ENCODE results near the gene STK10. TPM values are rescaled to one million over a fixed set of nuclear protein-coding genes. Genes with fewer than 3 reads are reported as not detected.

Gene STK10
- total RNA-seq (100 to 1,000 TPM; 403 to 408 TPM), total RNA-seq (515 to 591 reads per million in 2 donors)

DNA sequence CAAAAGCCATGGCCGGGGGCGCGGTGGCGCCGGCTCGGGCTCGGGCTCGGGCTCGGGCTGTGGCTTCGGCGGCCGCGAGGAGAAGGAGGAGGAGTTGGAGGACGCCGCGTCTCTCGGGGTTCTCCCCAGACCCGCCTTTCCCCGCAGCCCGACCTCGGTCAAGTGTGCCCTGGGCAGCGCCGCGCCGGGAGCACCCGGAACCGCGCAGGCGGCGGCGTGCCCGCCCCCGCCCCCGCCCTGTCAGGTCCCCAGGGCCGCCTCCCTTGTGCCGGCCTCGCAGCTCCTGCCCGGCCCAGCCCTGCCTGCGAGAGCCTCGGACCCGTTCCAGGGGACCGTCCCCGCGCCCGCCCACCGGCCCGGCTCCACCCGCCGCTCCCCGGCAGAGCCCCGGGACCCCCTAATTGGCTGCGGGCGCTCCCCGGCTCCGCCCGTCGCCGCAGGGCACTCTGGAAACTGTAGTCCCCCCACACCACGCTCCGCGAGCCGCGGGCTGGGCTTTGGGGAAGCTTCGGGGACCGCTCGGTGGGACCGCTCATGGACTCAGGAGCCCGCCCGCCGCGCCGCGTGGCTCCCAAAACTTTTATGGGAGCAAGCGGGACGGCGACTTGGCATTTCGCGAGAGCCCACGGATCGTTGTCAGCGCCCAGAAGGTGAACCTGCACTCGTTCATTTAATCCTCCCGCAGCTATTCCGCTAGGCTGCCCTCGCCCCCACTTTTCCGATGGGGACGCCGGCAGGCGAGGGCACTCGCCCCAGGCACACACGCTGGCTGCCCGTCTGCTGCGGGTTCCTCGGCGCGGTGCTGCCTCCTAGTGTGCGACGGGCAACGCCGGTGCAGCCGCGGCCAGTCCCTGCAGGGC is at the start of gene STK10:
STK10 (minus strand) TSS at position 192 of the 860 bp plus-strand sequence; CDS start at position 10, 182 bp downstream.
- no peaks in the 10 kb centered on the region for H3K27me3 Mint-ChIP-seq
- peaks cover 9% of the 10 kb centered on the region for H3K36me3 Mint-ChIP-seq (ENCODE audit: low read depth)
- peaks cover 28% of the 10 kb centered on the region for H3K4me1 Mint-ChIP-seq
- H3K27ac Mint-ChIP-seq = peak within 1 kb of the TSS; percentile 96
- peak; percentile 81 for ATAC-seq
- no peaks in the 10 kb centered on the region for H3K9me3 ChIP-seq (ENCODE audit: control insufficient read depth, low read length, poor library complexity, severe bottlenecking)
- peak; percentile 83 to 86 (median 84) for DNase-seq
- H3K4me3 Mint-ChIP-seq = peak within 1 kb of the TSS; percentile 99

- no peak for DNase-seq
- H3K27ac Mint-ChIP-seq = peak overlapping the region; percentile 77
- H3K4me1 Mint-ChIP-seq = peaks cover 38% of the 10 kb centered on the region
- no peaks in the 10 kb centered on the region for H3K9me3 ChIP-seq (ENCODE audit: control insufficient read depth, low read length, poor library complexity, severe bottlenecking)
- peaks cover 2% of the 10 kb centered on the region for H3K36me3 Mint-ChIP-seq (ENCODE audit: low read depth)
- no peak for ATAC-seq
- H3K27me3 Mint-ChIP-seq = no peaks in the 10 kb centered on the region
- no peak overlapping the region for H3K4me3 Mint-ChIP-seq
These were observed 48.1 kb upstream of the STK10 start for GRCh38 chr5:172235827-172236736.

- Mint-ChIP-seq H3K36me3 (ENCODE audit: low read depth) (peaks cover 2% of the 10 kb centered on the region), H3K27ac (peak overlapping the region; percentile 77), H3K4me1 (peaks cover 38% of the 10 kb centered on the region), H3K4me3 (no peak overlapping the region), H3K27me3 (no peaks in the 10 kb centered on the region)
- DNase-seq (no peak), ATAC-seq (no peak)
- no peaks in the 10 kb centered on the region for H3K9me3 ChIP-seq (ENCODE audit: control insufficient read depth, low read length, poor library complexity, severe bottlenecking)
These were observed 47.2 kb upstream of the STK10 start for GRCh38 chr5:172235132-172235780.

GRCh38 chr5:172234031-172234430 is 46.0 kb upstream of the STK10 start:
- peaks cover 2% of the 10 kb centered on the region for H3K36me3 Mint-ChIP-seq (ENCODE audit: low read depth)
- no peaks in the 10 kb centered on the region for H3K9me3 ChIP-seq (ENCODE audit: control insufficient read depth, low read length, poor library complexity, severe bottlenecking)
- no peaks in the 10 kb centered on the region for H3K27me3 Mint-ChIP-seq
- peaks cover 33% of the 10 kb centered on the region for H3K4me1 Mint-ChIP-seq
- no peak overlapping the region for H3K27ac Mint-ChIP-seq
- DNase-seq (no peak), ATAC-seq (no peak)
- no peak overlapping the region for H3K4me3 Mint-ChIP-seq

DNA sequence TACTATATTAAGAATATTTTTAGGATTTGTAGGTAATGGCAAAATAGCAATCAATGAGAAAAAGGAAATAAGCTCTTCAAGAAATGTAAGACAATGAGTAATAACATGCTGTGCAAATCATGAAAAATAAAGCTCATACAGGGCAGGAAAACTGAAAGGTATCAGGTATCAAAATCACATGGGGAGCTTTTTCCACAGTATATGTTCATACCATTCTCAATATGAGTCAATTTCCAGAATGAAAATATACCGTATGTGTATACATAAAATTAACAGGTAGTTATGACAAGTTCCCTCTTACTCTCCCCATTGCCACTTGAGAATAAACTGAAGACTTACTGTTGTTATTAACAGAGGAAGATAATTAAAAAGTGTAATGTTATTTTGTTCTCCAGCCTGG is 41.9 kb upstream of the STK10 start:
- DNase-seq (no peak), ATAC-seq (no peak)
- no peak overlapping the region for H3K4me3 Mint-ChIP-seq
- H3K27ac Mint-ChIP-seq = no peak overlapping the region
- H3K27me3 Mint-ChIP-seq = no peaks in the 10 kb centered on the region
- peaks cover 2% of the 10 kb centered on the region for H3K36me3 Mint-ChIP-seq (ENCODE audit: low read depth)
- H3K9me3 ChIP-seq (ENCODE audit: control insufficient read depth, low read length, poor library complexity, severe bottlenecking) = no peaks in the 10 kb centered on the region
- peaks cover 4% of the 10 kb centered on the region for H3K4me1 Mint-ChIP-seq

- ATAC-seq = no peak
These were observed 37.0 kb upstream of the STK10 start for GRCh38 chr5:172224996-172225395.

GRCh38 chr5:172223901-172224873 is 36.2 kb upstream of the STK10 start:
- peak overlapping the region; percentile 17 for H3K27ac Mint-ChIP-seq
- peaks cover 6% of the 10 kb centered on the region for H3K36me3 Mint-ChIP-seq (ENCODE audit: low read depth)
- no peaks in the 10 kb centered on the region for H3K27me3 Mint-ChIP-seq
- DNase-seq (no peak), ATAC-seq (peak; percentile 28)
- H3K4me1 Mint-ChIP-seq = peaks cover 10% of the 10 kb centered on the region
- H3K9me3 ChIP-seq (ENCODE audit: control insufficient read depth, low read length, poor library complexity, severe bottlenecking) = no peaks in the 10 kb centered on the region
- H3K4me3 Mint-ChIP-seq = peak overlapping the region; percentile 3

More at GRCh38 chr5:172224996-172225395, 37.0 kb upstream of the STK10 start:
- Mint-ChIP-seq H3K36me3 (ENCODE audit: low read depth) (peaks cover 2% of the 10 kb centered on the region), H3K27ac (peak overlapping the region; percentile 21), H3K4me1 (peaks cover 10% of the 10 kb centered on the region), H3K4me3 (no peak overlapping the region), H3K27me3 (no peaks in the 10 kb centered on the region)
- DNase-seq = no peak
- H3K9me3 ChIP-seq (ENCODE audit: control insufficient read depth, low read length, poor library complexity, severe bottlenecking) = no peaks in the 10 kb centered on the region

DNA sequence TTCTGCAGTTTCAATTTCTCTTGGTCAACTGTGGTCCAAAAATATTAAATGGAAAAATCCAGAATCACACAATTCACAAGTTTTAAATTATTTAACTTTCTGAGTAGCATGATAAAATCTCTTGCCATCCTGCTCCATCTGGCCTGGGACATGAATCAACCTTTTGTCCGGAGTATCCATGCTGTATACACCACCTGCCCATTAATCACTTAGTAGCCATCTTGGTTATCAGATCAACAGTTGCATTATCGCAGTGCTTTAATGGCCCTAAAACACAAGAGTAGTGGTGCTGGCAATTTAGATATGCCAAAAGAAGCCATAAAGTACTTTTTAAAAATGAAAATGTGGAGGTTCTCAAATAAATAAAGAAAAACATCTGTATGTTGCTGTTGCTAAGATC is 31.3 kb upstream of the STK10 start:
- H3K27ac Mint-ChIP-seq = no peak overlapping the region
- no peaks in the 10 kb centered on the region for H3K9me3 ChIP-seq (ENCODE audit: control insufficient read depth, low read length, poor library complexity, severe bottlenecking)
- DNase-seq (no peak), ATAC-seq (no peak)
- peaks cover 13% of the 10 kb centered on the region for H3K36me3 Mint-ChIP-seq (ENCODE audit: low read depth)
- H3K4me1 Mint-ChIP-seq = peaks cover 9% of the 10 kb centered on the region
- H3K4me3 Mint-ChIP-seq = no peak overlapping the region
- H3K27me3 Mint-ChIP-seq = no peaks in the 10 kb centered on the region

GRCh38 chr5:172216345-172216744 is 28.3 kb upstream of the STK10 start:
- Mint-ChIP-seq H3K27ac (no peak overlapping the region), H3K27me3 (no peaks in the 10 kb centered on the region), H3K36me3 (ENCODE audit: low read depth) (peaks cover 11% of the 10 kb centered on the region), H3K4me3 (no peak overlapping the region), H3K4me1 (peaks cover 5% of the 10 kb centered on the region)
- DNase-seq = no peak
- no peaks in the 10 kb centered on the region for H3K9me3 ChIP-seq (ENCODE audit: control insufficient read depth, low read length, poor library complexity, severe bottlenecking)
- no peak for ATAC-seq

DNA sequence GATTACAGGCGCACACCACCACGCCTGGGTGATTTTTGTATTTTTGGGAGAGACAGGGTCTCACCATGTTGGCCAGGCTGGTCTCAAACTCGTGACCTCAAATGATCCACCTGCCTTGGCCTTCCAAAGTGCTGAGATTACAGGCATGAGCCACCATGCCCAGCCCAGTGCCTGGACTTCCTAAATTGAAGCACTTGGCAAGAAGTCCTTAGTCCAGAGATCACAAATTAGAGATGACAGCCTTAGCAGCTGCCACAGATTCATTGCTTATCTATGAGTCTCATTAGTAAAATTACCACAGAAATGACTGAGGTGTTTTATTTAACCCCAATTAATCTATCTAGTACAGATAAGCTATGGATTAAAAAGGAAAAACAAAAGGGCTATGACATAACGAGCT is 25.1 kb upstream of the STK10 start:
- Mint-ChIP-seq H3K36me3 (ENCODE audit: low read depth) (peaks cover 7% of the 10 kb centered on the region), H3K4me1 (peaks cover 5% of the 10 kb centered on the region)

DNA sequence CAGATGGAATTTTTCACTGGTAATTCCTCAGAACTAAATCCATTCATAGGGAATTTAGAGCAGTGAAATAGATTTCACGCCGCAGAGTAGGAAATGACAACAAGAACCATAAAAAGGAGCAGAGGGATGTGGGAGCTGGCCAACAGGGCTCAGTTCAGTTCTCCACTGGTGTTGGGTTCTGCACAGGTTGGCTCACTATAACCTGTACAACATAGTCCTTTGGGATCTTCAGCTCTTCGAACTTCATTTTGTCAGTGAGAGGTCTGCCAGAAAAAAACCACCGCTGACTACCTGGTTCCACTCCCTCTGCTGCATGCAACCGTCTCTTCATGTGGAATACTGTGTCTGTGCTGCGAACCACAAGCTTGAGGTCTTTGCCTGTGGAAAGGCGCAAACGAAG is 23.7 kb upstream of the STK10 start:
- H3K4me1 Mint-ChIP-seq = peaks cover 14% of the 10 kb centered on the region
- DNase-seq = no peak
- H3K27ac Mint-ChIP-seq = peak overlapping the region; percentile 19
- ATAC-seq = no peak
- no peaks in the 10 kb centered on the region for H3K9me3 ChIP-seq (ENCODE audit: control insufficient read depth, low read length, poor library complexity, severe bottlenecking)
- no peak overlapping the region for H3K4me3 Mint-ChIP-seq
- no peaks in the 10 kb centered on the region for H3K27me3 Mint-ChIP-seq
- H3K36me3 Mint-ChIP-seq (ENCODE audit: low read depth) = peaks cover 7% of the 10 kb centered on the region

More for the DNA sequence above, 25.1 kb upstream of the STK10 start:
- Mint-ChIP-seq H3K27me3 (no peaks in the 10 kb centered on the region), H3K27ac (peak overlapping the region; percentile 16), H3K4me3 (no peak overlapping the region)
- DNase-seq = no peak
- ATAC-seq = no peak
- no peaks in the 10 kb centered on the region for H3K9me3 ChIP-seq (ENCODE audit: control insufficient read depth, low read length, poor library complexity, severe bottlenecking)

- Mint-ChIP-seq H3K27ac (no peak overlapping the region), H3K27me3 (no peaks in the 10 kb centered on the region), H3K4me3 (no peak overlapping the region), H3K4me1 (peaks cover 11% of the 10 kb centered on the region), H3K36me3 (ENCODE audit: low read depth) (no peaks in the 10 kb centered on the region)
- no peaks in the 10 kb centered on the region for H3K9me3 ChIP-seq (ENCODE audit: control insufficient read depth, low read length, poor library complexity, severe bottlenecking)
- no peak for DNase-seq
- no peak for ATAC-seq
These were observed 21.7 kb upstream of the STK10 start for GRCh38 chr5:172209714-172210113.

Measured in T-helper 17 cell (primary cell).